ENCODE results near the gene GADD45G.

DNA sequence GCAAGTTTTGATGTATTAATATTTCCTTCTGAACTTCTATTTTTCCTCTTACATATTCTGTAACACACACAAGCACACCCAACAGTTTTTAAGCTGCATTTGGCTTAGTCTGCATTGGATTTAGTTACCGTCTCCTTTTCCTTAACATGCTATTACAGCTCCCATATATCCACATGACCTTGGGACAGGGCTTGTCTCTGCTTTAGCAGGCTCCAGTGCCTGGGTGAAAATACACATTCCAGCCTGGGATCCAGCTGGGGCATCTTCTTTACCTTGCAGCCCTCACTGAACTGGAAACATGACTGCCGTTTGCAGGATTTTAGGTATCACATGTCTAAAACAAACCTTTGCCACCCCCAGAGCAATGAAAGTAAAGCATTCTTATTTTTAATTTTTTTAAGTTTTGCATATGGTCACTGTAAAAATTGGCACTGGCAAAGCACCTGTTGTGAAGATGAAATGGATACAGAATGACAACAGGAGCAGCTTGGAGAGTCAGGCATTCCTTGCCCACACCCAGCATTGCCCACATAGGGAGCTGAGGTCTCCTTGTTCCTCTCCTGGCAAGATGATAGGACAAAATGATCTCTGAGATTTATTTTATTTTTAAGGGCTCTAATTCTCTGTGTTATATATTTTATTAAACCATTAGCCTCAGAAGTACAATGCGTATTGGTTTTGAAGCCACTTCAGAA, 4.0 kb downstream of the GADD45G start:
- TF ChIP-seq POLR2A (IDR thresholded peaks at IDR 0.05; ENCODE audit: low read length) (no peak), GATA1 (IDR thresholded peaks at IDR 0.05; ENCODE audit: low read depth, low read length) (no peak)

All from erythroblast (primary cell).